GM12874 (cell line): ENCODE data around the gene PID1.

Source experiments
- CTCF ChIP-seq: IDR thresholded peaks from 2 replicates; pipeline ENCODE4 v1.5.1; 2011; ENCODE audit warnings: low read depth, mild to moderate bottlenecking, control low read depth, low read length, moderate library complexity; ENCODE audit not compliant: insufficient read depth

PID1 gene

GRCh38 chr2:229273723-229274338 lies 2.7 kb upstream of the PID1 start:
- peak; percentile 73 for TF ChIP-seq CTCF

- no peak for TF ChIP-seq CTCF
Observed at GRCh38 chr2:229273006-229273722, 2.1 kb upstream of the PID1 start.

GRCh38 chr2:229269941-229270340 lies 1.1 kb downstream of the PID1 start:
- TF ChIP-seq CTCF: no peak

- no peak for TF ChIP-seq CTCF
Observed at GRCh38 chr2:229269146-229269545, 1.9 kb downstream of the PID1 start.

GRCh38 chr2:229268626-229269025 lies 2.5 kb downstream of the PID1 start:
- no peak for TF ChIP-seq CTCF

- no peak for TF ChIP-seq CTCF
Observed at GRCh38 chr2:229267080-229267479, 4.0 kb downstream of the PID1 start.

GRCh38 chr2:229265727-229266126 lies 5.4 kb downstream of the PID1 start:
- TF ChIP-seq CTCF: no peak
